Stimulated activated CD8-positive, alpha-beta memory T cell treated with anti-CD3 and anti-CD28 coated beads, Interleukin-7, amount 100 ng/mL, for 4 hours (primary cell): ENCODE results near the gene FSHR.

Experiments
- DNase-seq, 2 donors: peaks; one replicate each; pipeline ENCODE4 v3.0.0-alpha.2; 2020; ENCODE audit warnings: low read depth in 2 of 2

Gene FSHR

GRCh38 chr2:49032126-49032525 is 122.2 kb downstream of the FSHR start:
- DNase-seq, result no peak

GRCh38 chr2:49029406-49029805 is 124.9 kb downstream of the FSHR start:
- no peak for DNase-seq

- no peak for DNase-seq
These were observed 126.2 kb downstream of the FSHR start for GRCh38 chr2:49028101-49028500.

GRCh38 chr2:49026706-49027105 is 127.6 kb downstream of the FSHR start:
- no peak for DNase-seq

GRCh38 chr2:49021271-49021670 is 133.0 kb downstream of the FSHR start:
- DNase-seq, result no peak

- DNase-seq, result no peak
These were observed 149.1 kb downstream of the FSHR start for GRCh38 chr2:49005261-49005660.

GRCh38 chr2:49004036-49004626 is 150.2 kb downstream of the FSHR start:
- no peak for DNase-seq

GRCh38 chr2:49003201-49003600 is 151.1 kb downstream of the FSHR start:
- DNase-seq, result no peak

GRCh38 chr2:49002750-49003149 is 151.6 kb downstream of the FSHR start:
- no peak for DNase-seq

GRCh38 chr2:49000695-49001094 is 153.6 kb downstream of the FSHR start:
- DNase-seq, result no peak

GRCh38 chr2:48998449-48998848 is 155.9 kb downstream of the FSHR start:
- DNase-seq, result no peak

GRCh38 chr2:48993576-48993975 is 160.7 kb downstream of the FSHR start:
- DNase-seq, result no peak

GRCh38 chr2:48991415-48992131 is 162.7 kb downstream of the FSHR start:
- DNase-seq, result no peak

- no peak for DNase-seq
These were observed 169.4 kb downstream of the FSHR start for GRCh38 chr2:48984922-48985321.

- no peak for DNase-seq
These were observed 170.8 kb downstream of the FSHR start for GRCh38 chr2:48983551-48983950.

GRCh38 chr2:48982887-48983435 is 171.4 kb downstream of the FSHR start:
- no peak for DNase-seq

GRCh38 chr2:48980846-48981245 is 173.5 kb downstream of the FSHR start:
- DNase-seq, result no peak

GRCh38 chr2:48979691-48980090 is 174.6 kb downstream of the FSHR start:
- DNase-seq, result no peak

- no peak for DNase-seq
These were observed 176.2 kb downstream of the FSHR start for GRCh38 chr2:48978131-48978530.

- DNase-seq, result no peak
These were observed 182.5 kb downstream of the FSHR start for GRCh38 chr2:48971801-48972200.

- DNase-seq, result no peak
These were observed 186.3 kb downstream of the FSHR start for GRCh38 chr2:48968011-48968410.

GRCh38 chr2:48965204-48965603 is 189.1 kb downstream of the FSHR start:
- no peak for DNase-seq

GRCh38 chr2:48961009-48961408 is 193.3 kb downstream of the FSHR start:
- DNase-seq, result no peak
